ENCODE measurements around the gene EIF4B. TPM values are rescaled to one million over a fixed set of nuclear protein-coding genes. Genes with fewer than 3 reads are reported as not detected.
A peak's percentile ranks its signal among the peaks of the same experiment; 100 is the strongest.

Gene EIF4B
- total and polyA plus RNA-seq, 2 of the 13 experiments (the other 11 are each of a cell fraction or from before 2014, with no cell fraction given), result 416 to 548 TPM

- TF ChIP-seq ZNF563 (CRISPR knock-in tag; IDR thresholded peaks at IDR 0.05) (peak; percentile 32; the same call in 1 of the 2 replicates), ZNF343 (CRISPR knock-in tag; IDR thresholded peaks at IDR 0.05) (no peak), RELA (CRISPR knock-in tag; IDR thresholded peaks at IDR 0.05) (0 out of 2 replicates have a peak, but pooled peaks have one; percentile 60), BATF2 (CRISPR knock-in tag; IDR thresholded peaks at IDR 0.05) (no peak), ESRRA (CRISPR knock-in tag; IDR thresholded peaks at IDR 0.05; ENCODE audit: low read depth) (0 out of 2 replicates have a peak, but pooled peaks have one; percentile 33), CBFB (CRISPR knock-in tag; IDR thresholded peaks at IDR 0.05) (0 out of 2 replicates have a peak, but pooled peaks have one; percentile 24), JARID2 (CRISPR knock-in tag; IDR thresholded peaks at IDR 0.05; ENCODE audit: insufficient replicate concordance) (peak; percentile 51), BORCS8-MEF2B (CRISPR knock-in tag; IDR thresholded peaks at IDR 0.05) (no peak), NR2F6 (IDR thresholded peaks at IDR 0.05) (peak; percentile 30; the same call in 1 of the 2 replicates), NR2F6 (CRISPR knock-in tag; IDR thresholded peaks at IDR 0.05) (peak; percentile 71; the same call in 1 of the 2 replicates), ZNF24 (IDR thresholded peaks at IDR 0.05) (0 out of 2 replicates have a peak, but pooled peaks have one; percentile 52), NR1H2 (CRISPR knock-in tag; IDR thresholded peaks at IDR 0.05; ENCODE audit: borderline replicate concordance, low read depth) (no peak), ZNF460 (CRISPR knock-in tag; IDR thresholded peaks at IDR 0.05; ENCODE audit: borderline replicate concordance) (peak; percentile 85; the same call in 1 of the 2 replicates), ZNF83 (CRISPR knock-in tag; IDR thresholded peaks at IDR 0.05; ENCODE audit: borderline replicate concordance) (no peak; the same call in 1 of the 2 replicates), PHB2 (IDR thresholded peaks at IDR 0.05; ENCODE audit: partially characterized antibody) (no peak), ZNF296 (CRISPR knock-in tag; conservative IDR thresholded peaks at IDR 0.05) (no peak), ZNF383 (CRISPR knock-in tag; IDR thresholded peaks at IDR 0.05; ENCODE audit: borderline replicate concordance) (no peak), FOXO4 (CRISPR knock-in tag; conservative IDR thresholded peaks at IDR 0.05) (no peak), ZNF274 (CRISPR knock-in tag; IDR thresholded peaks at IDR 0.05) (no peak), ZBTB20 (CRISPR knock-in tag; IDR thresholded peaks at IDR 0.05; ENCODE audit: borderline replicate concordance, low read depth) (no peak), ZSCAN31 (CRISPR knock-in tag; IDR thresholded peaks at IDR 0.05; ENCODE audit: low read depth) (0 out of 2 replicates have a peak, but pooled peaks have one; percentile 55)
- TF ChIP-seq, protein P1, sequence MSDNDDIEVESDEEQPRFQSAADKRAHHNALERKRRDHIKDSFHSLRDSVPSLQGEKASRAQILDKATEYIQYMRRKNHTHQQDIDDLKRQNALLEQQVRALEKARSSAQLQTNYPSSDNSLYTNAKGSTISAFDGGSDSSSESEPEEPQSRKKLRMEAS (IDR thresholded peaks at IDR 0.05), result no peak
- TF ChIP-seq, protein P2, sequence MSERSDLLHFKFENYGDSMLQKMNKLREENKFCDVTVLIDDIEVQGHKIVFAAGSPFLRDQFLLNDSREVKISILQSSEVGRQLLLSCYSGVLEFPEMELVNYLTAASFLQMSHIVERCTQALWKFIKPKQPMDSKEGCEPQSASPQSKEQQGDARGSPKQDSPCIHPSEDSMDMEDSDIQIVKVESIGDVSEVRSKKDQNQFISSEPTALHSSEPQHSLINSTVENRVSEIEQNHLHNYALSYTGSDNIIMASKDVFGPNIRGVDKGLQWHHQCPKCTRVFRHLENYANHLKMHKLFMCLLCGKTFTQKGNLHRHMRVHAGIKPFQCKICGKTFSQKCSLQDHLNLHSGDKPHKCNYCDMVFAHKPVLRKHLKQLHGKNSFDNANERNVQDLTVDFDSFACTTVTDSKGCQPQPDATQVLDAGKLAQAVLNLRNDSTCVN (CRISPR knock-in tag; IDR thresholded peaks at IDR 0.05; ENCODE audit: borderline replicate concordance), result peak; percentile 32; the same call in 1 of the 2 replicates
- TF ChIP-seq, protein P3, sequence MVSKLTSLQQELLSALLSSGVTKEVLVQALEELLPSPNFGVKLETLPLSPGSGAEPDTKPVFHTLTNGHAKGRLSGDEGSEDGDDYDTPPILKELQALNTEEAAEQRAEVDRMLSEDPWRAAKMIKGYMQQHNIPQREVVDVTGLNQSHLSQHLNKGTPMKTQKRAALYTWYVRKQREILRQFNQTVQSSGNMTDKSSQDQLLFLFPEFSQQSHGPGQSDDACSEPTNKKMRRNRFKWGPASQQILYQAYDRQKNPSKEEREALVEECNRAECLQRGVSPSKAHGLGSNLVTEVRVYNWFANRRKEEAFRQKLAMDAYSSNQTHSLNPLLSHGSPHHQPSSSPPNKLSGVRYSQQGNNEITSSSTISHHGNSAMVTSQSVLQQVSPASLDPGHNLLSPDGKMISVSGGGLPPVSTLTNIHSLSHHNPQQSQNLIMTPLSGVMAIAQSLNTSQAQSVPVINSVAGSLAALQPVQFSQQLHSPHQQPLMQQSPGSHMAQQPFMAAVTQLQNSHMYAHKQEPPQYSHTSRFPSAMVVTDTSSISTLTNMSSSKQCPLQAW (CRISPR knock-in tag; IDR thresholded peaks at IDR 0.05), result peak; percentile 75
Measured at GRCh38 chr12:52980650-52981423, 25.4 kb upstream of the EIF4B start (continued).
